HG03460 (cell line): Measurements from ENCODE around the gene FIBP.

ENCODE experiments used
- ATAC-seq: cut with Tn5 transposase; IDR thresholded peaks from one replicate; pipeline ENCODE4 v1.9.1; 2021; ENCODE audit not compliant: unreplicated experiment

Gene FIBP

GRCh38 chr11:65888163-65888814, at the start of gene FIBP:
TSS of gene FIBP (minus strand) at chr11:65888471. CDS start at chr11:65888418, 53 bp downstream.
- ATAC-seq = peak; percentile 35

- ATAC-seq = no peak
These were observed 49.5 kb upstream of the FIBP start for GRCh38 chr11:65937766-65938165.

- ATAC-seq = no peak
These were observed 45.7 kb upstream of the FIBP start for GRCh38 chr11:65934014-65934413.

- no peak for ATAC-seq
These were observed 44.3 kb upstream of the FIBP start for GRCh38 chr11:65932558-65932919.

GRCh38 chr11:65931773-65932557, 43.7 kb upstream of the FIBP start:
- no peak for ATAC-seq

- no peak for ATAC-seq
These were observed 40.4 kb upstream of the FIBP start for GRCh38 chr11:65928667-65929066.

- peak; percentile 63 for ATAC-seq
These were observed 39.7 kb upstream of the FIBP start for GRCh38 chr11:65927904-65928397.

GRCh38 chr11:65925397-65925796, 37.1 kb upstream of the FIBP start:
- ATAC-seq = no peak

- no peak for ATAC-seq
These were observed 34.3 kb upstream of the FIBP start for GRCh38 chr11:65922565-65922964.

GRCh38 chr11:65921876-65922275, 33.6 kb upstream of the FIBP start:
- no peak for ATAC-seq

- no peak for ATAC-seq
These were observed 32.8 kb upstream of the FIBP start for GRCh38 chr11:65921033-65921555.

- no peak for ATAC-seq
These were observed 32.1 kb upstream of the FIBP start for GRCh38 chr11:65920372-65920802.

- ATAC-seq = peak; percentile 30
These were observed 31.5 kb upstream of the FIBP start for GRCh38 chr11:65919573-65920371.

GRCh38 chr11:65919141-65919572, 30.9 kb upstream of the FIBP start, which contains the start of gene DRAP1:
TSS of gene DRAP1 (plus strand) at chr11:65919426. CDS start at chr11:65919502, 76 bp downstream.
- peak; percentile 81 for ATAC-seq

- peak; percentile 41 for ATAC-seq
These were observed 30.2 kb upstream of the FIBP start, which contains the start of gene C11orf68 for GRCh38 chr11:65918211-65919140. TSS of gene C11orf68 (minus strand) at chr11:65919062. CDS start at chr11:65919031, 31 bp downstream.

GRCh38 chr11:65917434-65918210, 29.4 kb upstream of the FIBP start:
- ATAC-seq = no peak

- no peak for ATAC-seq
These were observed 28.8 kb upstream of the FIBP start for GRCh38 chr11:65917077-65917433.

- no peak for ATAC-seq
These were observed 28.1 kb upstream of the FIBP start for GRCh38 chr11:65916391-65916790.

- no peak for ATAC-seq
These were observed 27.6 kb upstream of the FIBP start for GRCh38 chr11:65915821-65916251.
